Measurements from ENCODE around the gene ZSCAN16. TPM values are rescaled to one million over a fixed set of nuclear protein-coding genes. Genes with fewer than 3 reads are reported as not detected.

Gene ZSCAN16
- total and polyA plus RNA-seq, 9 of the 15 experiments (the other 6 are each of a cell fraction or from before 2014, with no cell fraction given), result 0.08 TPM; not detected in 8

GRCh38 chr6:28136585-28137504 lies 12.4 kb downstream of the ZSCAN16 start (continued):
- TF ChIP-seq ZNF318 (IDR thresholded peaks at IDR 0.05; ENCODE audit: borderline replicate concordance in 1 of 2, low read depth in 1 of 2) (0 out of 4 replicates have a peak, but pooled peaks of 1 of the 2 experiments have one; percentile 34), NFE2L1 (tag; IDR thresholded peaks at IDR 0.05; ENCODE audit: borderline replicate concordance, low read depth) (no peak; the same call in 1 of the 2 replicates), FOSL1 (tag; conservative IDR thresholded peaks at IDR 0.05) (peak; percentile 25), MLX (CRISPR knock-in tag; conservative IDR thresholded peaks at IDR 0.05) (no peak; a peak in 1 of 4 replicates), ZNF197 (CRISPR knock-in tag; IDR thresholded peaks at IDR 0.05; ENCODE audit: low read depth) (no peak), FOXK1 (CRISPR knock-in tag; IDR thresholded peaks at IDR 0.05; ENCODE audit: borderline replicate concordance) (peak; percentile 64; the same call in 1 of the 2 replicates), TFAP4 (CRISPR knock-in tag; IDR thresholded peaks at IDR 0.05; ENCODE audit: borderline replicate concordance) (peak; percentile 86), LEF1 (IDR thresholded peaks at IDR 0.05) (peak; percentile 14; the same call in 1 of the 2 replicates), PHF8 (IDR thresholded peaks at IDR 0.05; ENCODE audit: borderline replicate concordance, low read length) (peak; percentile 87), ZNF282 (CRISPR knock-in tag; IDR thresholded peaks at IDR 0.05) (no peak), ZNF511 (CRISPR knock-in tag; IDR thresholded peaks at IDR 0.05) (peak; percentile 57; the same call in 1 of the 2 replicates), HBP1 (CRISPR knock-in tag; IDR thresholded peaks at IDR 0.05) (0 out of 2 replicates have a peak, but pooled peaks have one; percentile 26)
